GM12873 (cell line): ENCODE results near the gene CDX2.

ENCODE experiments used
- TF ChIP-seq, protein P1 (sequence below): IDR thresholded peaks from 2 replicates; pipeline ENCODE4 v1.5.1; 2012; ENCODE audit warnings: low read depth, mild to moderate bottlenecking, moderate library complexity, low read length, control low read depth; ENCODE audit not compliant: insufficient read depth; ENCODE audit errors: missing control alignments

Gene CDX2

GRCh38 chr13:27971776-27972477, 2.8 kb upstream of the CDX2 start:
- TF ChIP-seq, protein P1, sequence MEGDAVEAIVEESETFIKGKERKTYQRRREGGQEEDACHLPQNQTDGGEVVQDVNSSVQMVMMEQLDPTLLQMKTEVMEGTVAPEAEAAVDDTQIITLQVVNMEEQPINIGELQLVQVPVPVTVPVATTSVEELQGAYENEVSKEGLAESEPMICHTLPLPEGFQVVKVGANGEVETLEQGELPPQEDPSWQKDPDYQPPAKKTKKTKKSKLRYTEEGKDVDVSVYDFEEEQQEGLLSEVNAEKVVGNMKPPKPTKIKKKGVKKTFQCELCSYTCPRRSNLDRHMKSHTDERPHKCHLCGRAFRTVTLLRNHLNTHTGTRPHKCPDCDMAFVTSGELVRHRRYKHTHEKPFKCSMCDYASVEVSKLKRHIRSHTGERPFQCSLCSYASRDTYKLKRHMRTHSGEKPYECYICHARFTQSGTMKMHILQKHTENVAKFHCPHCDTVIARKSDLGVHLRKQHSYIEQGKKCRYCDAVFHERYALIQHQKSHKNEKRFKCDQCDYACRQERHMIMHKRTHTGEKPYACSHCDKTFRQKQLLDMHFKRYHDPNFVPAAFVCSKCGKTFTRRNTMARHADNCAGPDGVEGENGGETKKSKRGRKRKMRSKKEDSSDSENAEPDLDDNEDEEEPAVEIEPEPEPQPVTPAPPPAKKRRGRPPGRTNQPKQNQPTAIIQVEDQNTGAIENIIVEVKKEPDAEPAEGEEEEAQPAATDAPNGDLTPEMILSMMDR = no peak

DNA sequence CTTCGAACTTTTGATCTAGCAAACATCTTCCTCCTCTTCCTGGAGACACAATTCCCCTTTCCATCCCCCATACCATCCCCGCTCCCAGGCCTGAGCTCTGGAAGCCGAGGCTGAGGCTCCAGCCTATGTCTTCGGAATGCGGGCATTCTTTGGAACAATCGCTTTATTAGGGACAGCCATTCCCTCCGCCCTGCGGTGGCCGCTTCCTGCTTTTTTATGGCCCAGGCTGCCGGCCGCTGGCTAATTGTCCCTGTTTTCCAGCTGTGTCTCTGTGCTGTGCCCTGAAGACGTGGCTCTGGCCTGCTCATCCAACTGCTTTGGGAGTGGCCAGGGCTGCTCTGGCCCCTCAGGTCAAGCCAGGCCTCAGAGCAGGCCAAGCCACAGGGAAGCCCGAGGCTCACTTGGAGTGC, 2.1 kb upstream of the CDX2 start:
- TF ChIP-seq, protein P1 = no peak

- TF ChIP-seq, protein P1 = no peak
These were observed 1.5 kb upstream of the CDX2 start for GRCh38 chr13:27970382-27971235.

- TF ChIP-seq, protein P1 = no peak
These were observed 733 bp upstream of the CDX2 start for GRCh38 chr13:27969866-27970229.

DNA sequence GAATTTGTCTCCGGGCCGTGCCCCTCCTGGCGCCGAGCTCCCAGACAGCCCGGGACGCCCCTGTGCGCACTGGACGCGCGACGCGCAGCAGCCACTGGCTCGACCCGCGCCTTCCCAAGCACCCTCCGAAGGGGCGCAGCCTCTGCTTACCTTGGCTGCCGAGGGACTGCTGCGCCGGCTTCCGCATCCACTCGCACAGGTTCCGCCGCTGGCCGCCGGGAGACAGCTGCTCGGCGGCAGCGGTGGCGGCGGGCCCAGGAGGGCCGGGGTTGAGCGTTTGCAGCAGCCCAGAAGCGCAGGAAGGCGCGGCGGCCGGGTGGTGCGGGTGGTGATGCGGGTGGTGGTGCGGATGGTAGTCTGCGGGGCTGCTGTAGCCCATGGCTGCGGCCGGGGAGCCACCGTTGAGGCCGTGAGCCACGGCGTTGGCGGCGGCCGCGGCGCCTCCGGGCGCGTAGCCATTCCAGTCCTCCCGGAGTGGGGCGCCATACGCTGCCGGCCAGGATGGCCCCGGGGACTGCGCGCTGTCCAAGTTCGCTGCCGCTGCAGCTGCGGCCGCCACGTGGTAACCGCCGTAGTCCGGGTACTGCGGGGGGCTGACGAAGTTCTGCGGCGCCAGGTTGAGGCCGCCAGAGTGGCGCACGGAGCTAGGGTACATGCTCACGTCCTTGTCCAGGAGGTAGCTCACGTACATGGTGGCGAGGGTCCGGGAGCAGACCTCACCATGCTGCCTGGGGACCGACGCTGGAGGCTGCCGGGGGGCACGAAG, 616 bp downstream of the CDX2 start:
- TF ChIP-seq, protein P1 = no peak

GRCh38 chr13:27967736-27968315, 1.3 kb downstream of the CDX2 start:
- TF ChIP-seq, protein P1 = no peak

DNA sequence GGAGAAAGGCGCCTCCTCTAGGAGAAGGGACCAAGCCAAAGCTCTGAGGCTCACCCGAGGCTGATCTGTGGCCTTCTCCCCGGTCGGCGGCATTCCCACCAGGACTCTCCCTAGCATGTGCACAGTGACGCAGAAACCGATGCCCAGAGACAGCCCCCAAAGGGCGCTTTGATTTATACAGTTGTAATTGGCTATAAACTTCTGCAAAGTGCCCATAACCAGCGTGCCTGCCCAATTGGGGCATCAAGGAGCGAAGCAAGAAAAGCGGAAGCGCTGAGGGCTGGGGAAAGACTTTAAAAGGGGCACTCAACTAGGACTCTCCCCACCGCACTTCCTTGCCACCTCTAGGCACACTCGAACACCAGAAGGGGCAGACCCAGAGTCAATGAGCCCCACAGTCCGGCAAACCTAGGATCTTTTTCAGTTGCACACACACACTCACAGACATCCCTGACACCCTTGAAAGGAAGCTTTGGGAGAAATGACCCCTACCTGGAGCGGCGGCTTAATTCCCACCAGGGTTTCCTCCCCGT, 1.8 kb downstream of the CDX2 start:
- TF ChIP-seq, protein P1 = no peak
